ENCODE results near the gene LTB4R2. TPM values are rescaled to one million over a fixed set of nuclear protein-coding genes. Genes with fewer than 3 reads are reported as not detected.

The LTB4R2 gene
- total RNA-seq, 1 donor from 2014 or later: 13.3 TPM

- no peak for DNase-seq (ENCODE audit: low spot score)
- Mint-ChIP-seq H3K4me1 (ENCODE audit: unreplicated experiment) (peaks cover 34% of the 10 kb centered on the region), H3K4me3 (ENCODE audit: unreplicated experiment) (no peak overlapping the region), H3K27ac (ENCODE audit: unreplicated experiment) (no peak overlapping the region), H3K27me3 (ENCODE audit: unreplicated experiment) (peaks cover 11% of the 10 kb centered on the region), H3K36me3 (ENCODE audit: low read depth, unreplicated experiment) (peaks cover 46% of the 10 kb centered on the region), H3K9me3 (ENCODE audit: unreplicated experiment) (no peaks in the 10 kb centered on the region)
- TF ChIP-seq CTCF (IDR thresholded peaks at IDR 0.05; ENCODE audit: unreplicated experiment): no peak
Measured at GRCh38 chr14:24307156-24307574, 2.8 kb upstream of the LTB4R2 start.

GRCh38 chr14:24307575-24308341 is 2.2 kb upstream of the LTB4R2 start, which contains the start of gene CIDEB:
TSS of gene CIDEB (minus strand) at chr14:24307977. CDS start at chr14:24307858, 119 bp downstream.
- peaks cover 40% of the 10 kb centered on the region for H3K4me1 Mint-ChIP-seq (ENCODE audit: unreplicated experiment)
- peak; percentile 78 for DNase-seq (ENCODE audit: low spot score)
- no peaks in the 10 kb centered on the region for H3K9me3 Mint-ChIP-seq (ENCODE audit: unreplicated experiment)
- H3K27ac Mint-ChIP-seq (ENCODE audit: unreplicated experiment): no peak within 1 kb of the TSS
- peak; percentile 70 for TF ChIP-seq CTCF (IDR thresholded peaks at IDR 0.05; ENCODE audit: unreplicated experiment)
- H3K27me3 Mint-ChIP-seq (ENCODE audit: unreplicated experiment): peaks cover 13% of the 10 kb centered on the region
- peaks cover 41% of the 10 kb centered on the region for H3K36me3 Mint-ChIP-seq (ENCODE audit: low read depth, unreplicated experiment)
- H3K4me3 Mint-ChIP-seq (ENCODE audit: unreplicated experiment): peak within 1 kb of the TSS; percentile 63

GRCh38 chr14:24308342-24309124 is 1.4 kb upstream of the LTB4R2 start:
- Mint-ChIP-seq H3K27ac (ENCODE audit: unreplicated experiment) (no peak overlapping the region), H3K4me1 (ENCODE audit: unreplicated experiment) (peaks cover 47% of the 10 kb centered on the region), H3K36me3 (ENCODE audit: low read depth, unreplicated experiment) (peaks cover 38% of the 10 kb centered on the region), H3K9me3 (ENCODE audit: unreplicated experiment) (no peaks in the 10 kb centered on the region), H3K27me3 (ENCODE audit: unreplicated experiment) (peaks cover 11% of the 10 kb centered on the region), H3K4me3 (ENCODE audit: unreplicated experiment) (peak overlapping the region; percentile 63)
- no peak for DNase-seq (ENCODE audit: low spot score)
- TF ChIP-seq CTCF (IDR thresholded peaks at IDR 0.05; ENCODE audit: unreplicated experiment): no peak

- Mint-ChIP-seq H3K27me3 (ENCODE audit: unreplicated experiment) (peaks cover 18% of the 10 kb centered on the region), H3K27ac (ENCODE audit: unreplicated experiment) (peak overlapping the region; percentile 74), H3K4me3 (ENCODE audit: unreplicated experiment) (peak overlapping the region; percentile 81), H3K36me3 (ENCODE audit: low read depth, unreplicated experiment) (peaks cover 28% of the 10 kb centered on the region), H3K9me3 (ENCODE audit: unreplicated experiment) (no peaks in the 10 kb centered on the region), H3K4me1 (ENCODE audit: unreplicated experiment) (peaks cover 65% of the 10 kb centered on the region)
- DNase-seq (ENCODE audit: low spot score): no peak
- no peak for TF ChIP-seq CTCF (IDR thresholded peaks at IDR 0.05; ENCODE audit: unreplicated experiment)
Measured at GRCh38 chr14:24310265-24310645, 315 bp downstream of the LTB4R2 start.
